DOHH2 (cell line): ENCODE results near the gene SLC12A8.

Source experiments
- H3F3A ChIP-seq: fragments of 200-600 bp; sonication (generic), shearing (Covaris generic); 2 replicates; pipeline ENCODE4 v1.6.0; 2016; ENCODE audit warnings: antibody characterized with exemption, mild to moderate bottlenecking; ENCODE audit not compliant: control insufficient read depth, insufficient read depth
- H3K27ac ChIP-seq: fragments of 200-600 bp; sonication (generic); 2 replicates; pipeline ENCODE4 v1.5.1; 2014; ENCODE audit warnings: low read depth, mild to moderate bottlenecking, low read length, moderate library complexity
- H3K27me3 ChIP-seq: fragments of 200-600 bp; sonication (generic); 2 replicates; pipeline ENCODE4 v1.6.1; 2014; ENCODE audit warnings: mild to moderate bottlenecking, low read length, mixed read lengths; ENCODE audit not compliant: control insufficient read depth
- H3K36me3 ChIP-seq: fragments of 200-600 bp; sonication (generic); 2 replicates; pipeline ENCODE4 v1.6.1; 2014; ENCODE audit warnings: mild to moderate bottlenecking, low read length, moderate library complexity, mixed read lengths; ENCODE audit not compliant: control insufficient read depth
- H3K4me1 ChIP-seq: fragments of 200-600 bp; sonication (generic); 2 replicates; pipeline ENCODE4 v1.6.1; 2014; ENCODE audit warnings: mild to moderate bottlenecking, low read length, mixed read lengths; ENCODE audit not compliant: control insufficient read depth
- H3K4me2 ChIP-seq: fragments of 200-600 bp; sonication (generic); 2 replicates; pipeline ENCODE4 v1.6.0; 2014; ENCODE audit warnings: mild to moderate bottlenecking, low read length, moderate library complexity
- H3K4me3 ChIP-seq: fragments of 200-600 bp; sonication (generic); 2 replicates; pipeline ENCODE4 v1.5.1; 2014; ENCODE audit warnings: mild to moderate bottlenecking, low read length, mixed read lengths
- H3K79me2 ChIP-seq: fragments of 200-600 bp; sonication (generic); 2 replicates; pipeline ENCODE4 v1.6.1; 2014; ENCODE audit warnings: mild to moderate bottlenecking, low read length, mixed read lengths; ENCODE audit not compliant: control insufficient read depth
- H3K9me2 ChIP-seq: fragments of 200-600 bp; sonication (generic); replicated peaks from 2 replicates; pipeline ENCODE4 v1.6.1; 2014; ENCODE audit warnings: mild to moderate bottlenecking, low read length, mixed read lengths; ENCODE audit not compliant: control insufficient read depth
- H3K9me3 ChIP-seq: fragments of 200-600 bp; sonication (generic); 2 replicates; pipeline ENCODE4 v1.6.1; 2014; ENCODE audit warnings: antibody characterized with exemption, low read length, mixed read lengths; ENCODE audit not compliant: control insufficient read depth, insufficient read depth
- H4K20me1 ChIP-seq: fragments of 200-600 bp; sonication (generic); 2 replicates; pipeline ENCODE4 v1.6.0; 2014; ENCODE audit warnings: low read depth, mild to moderate bottlenecking, antibody characterized with exemption, low read length, moderate library complexity; ENCODE audit not compliant: control insufficient read depth, insufficient read depth
- EZH2phosphoT487 ChIP-seq: fragments of 200-600 bp; sonication (generic); IDR thresholded peaks from 2 replicates; pipeline ENCODE4 v1.6.1; 2017; ENCODE audit warnings: borderline replicate concordance, mild to moderate bottlenecking, antibody characterized with exemption, low read length, moderate library complexity, mixed read lengths
- TF ChIP-seq, protein P1 (sequence below): fragments of 200-600 bp; sonication (generic); IDR thresholded peaks from one replicate; pipeline ENCODE4 v1.5.1; 2014; ENCODE audit warnings: antibody characterized with exemption, mild to moderate bottlenecking, low read depth, low read length; ENCODE audit not compliant: poor library complexity, severe bottlenecking

The SLC12A8 gene

DNA sequence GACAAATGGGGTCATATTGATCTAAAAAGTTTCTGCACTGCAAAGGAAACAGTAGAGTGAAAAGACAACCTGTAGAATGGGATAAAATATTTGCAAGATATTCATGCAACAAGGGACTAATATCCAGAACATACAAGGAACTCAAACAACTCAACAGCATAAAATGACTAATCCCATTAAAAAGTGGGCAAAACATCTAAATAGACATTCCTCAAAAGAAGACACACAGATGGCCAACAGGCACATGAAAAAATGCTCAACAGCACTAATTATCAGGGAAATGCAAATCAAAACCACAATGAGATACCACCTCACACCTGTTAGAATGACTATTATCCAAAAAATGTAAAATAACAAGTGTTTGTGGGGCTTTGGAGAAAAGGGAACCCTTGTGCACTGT lies 8.8 kb downstream of the SLC12A8 start:
- H4K20me1 ChIP-seq: no peaks in the 10 kb centered on the region
- TF ChIP-seq, protein P1, sequence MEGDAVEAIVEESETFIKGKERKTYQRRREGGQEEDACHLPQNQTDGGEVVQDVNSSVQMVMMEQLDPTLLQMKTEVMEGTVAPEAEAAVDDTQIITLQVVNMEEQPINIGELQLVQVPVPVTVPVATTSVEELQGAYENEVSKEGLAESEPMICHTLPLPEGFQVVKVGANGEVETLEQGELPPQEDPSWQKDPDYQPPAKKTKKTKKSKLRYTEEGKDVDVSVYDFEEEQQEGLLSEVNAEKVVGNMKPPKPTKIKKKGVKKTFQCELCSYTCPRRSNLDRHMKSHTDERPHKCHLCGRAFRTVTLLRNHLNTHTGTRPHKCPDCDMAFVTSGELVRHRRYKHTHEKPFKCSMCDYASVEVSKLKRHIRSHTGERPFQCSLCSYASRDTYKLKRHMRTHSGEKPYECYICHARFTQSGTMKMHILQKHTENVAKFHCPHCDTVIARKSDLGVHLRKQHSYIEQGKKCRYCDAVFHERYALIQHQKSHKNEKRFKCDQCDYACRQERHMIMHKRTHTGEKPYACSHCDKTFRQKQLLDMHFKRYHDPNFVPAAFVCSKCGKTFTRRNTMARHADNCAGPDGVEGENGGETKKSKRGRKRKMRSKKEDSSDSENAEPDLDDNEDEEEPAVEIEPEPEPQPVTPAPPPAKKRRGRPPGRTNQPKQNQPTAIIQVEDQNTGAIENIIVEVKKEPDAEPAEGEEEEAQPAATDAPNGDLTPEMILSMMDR: no peak
- TF ChIP-seq EZH2phosphoT487: no peak
- H3K79me2 ChIP-seq: no peaks in the 10 kb centered on the region
- H3K9me2 ChIP-seq: no peaks in the 10 kb centered on the region
- no peaks in the 10 kb centered on the region for H3F3A ChIP-seq
- no peaks in the 10 kb centered on the region for H3K36me3 ChIP-seq
- no peak overlapping the region for H3K27ac ChIP-seq
- H3K27me3 ChIP-seq: peaks cover 12% of the 10 kb centered on the region; the same call in 1 of the 2 replicates
- H3K4me1 ChIP-seq: no peaks in the 10 kb centered on the region
- no peak overlapping the region for H3K4me2 ChIP-seq
- no peak overlapping the region for H3K4me3 ChIP-seq
- H3K9me3 ChIP-seq: no peaks in the 10 kb centered on the region

DNA sequence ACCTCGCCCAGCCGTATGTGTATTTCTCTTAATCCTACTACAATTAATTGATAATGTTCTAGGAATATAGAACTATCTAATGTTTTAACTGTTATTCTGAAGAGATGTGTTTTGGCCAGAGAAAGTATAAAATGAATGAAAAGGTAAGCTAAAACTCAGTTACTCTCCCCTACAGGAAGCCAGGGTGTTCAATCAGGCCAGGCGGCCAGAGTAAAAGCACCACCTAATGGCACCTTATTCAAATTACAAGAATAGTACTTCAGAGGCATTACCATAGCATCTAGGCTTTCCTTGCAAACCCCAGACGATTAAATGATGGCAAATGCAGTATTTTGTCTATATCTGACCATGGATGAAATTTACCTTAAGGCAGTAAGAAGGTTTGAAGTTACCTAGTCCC lies 10.4 kb downstream of the SLC12A8 start:
- no peaks in the 10 kb centered on the region for H3K9me3 ChIP-seq
- no peak overlapping the region for H3K27ac ChIP-seq
- no peaks in the 10 kb centered on the region for H4K20me1 ChIP-seq
- TF ChIP-seq EZH2phosphoT487: no peak
- TF ChIP-seq, protein P1: peak; percentile 50
- no peaks in the 10 kb centered on the region for H3K36me3 ChIP-seq
- H3K4me3 ChIP-seq: no peak overlapping the region
- H3K79me2 ChIP-seq: no peaks in the 10 kb centered on the region
- no peaks in the 10 kb centered on the region for H3K9me2 ChIP-seq
- no peaks in the 10 kb centered on the region for H3F3A ChIP-seq
- H3K27me3 ChIP-seq: peaks cover 12% of the 10 kb centered on the region; the same call in 1 of the 2 replicates
- H3K4me1 ChIP-seq: no peaks in the 10 kb centered on the region
- no peak overlapping the region for H3K4me2 ChIP-seq

DNA sequence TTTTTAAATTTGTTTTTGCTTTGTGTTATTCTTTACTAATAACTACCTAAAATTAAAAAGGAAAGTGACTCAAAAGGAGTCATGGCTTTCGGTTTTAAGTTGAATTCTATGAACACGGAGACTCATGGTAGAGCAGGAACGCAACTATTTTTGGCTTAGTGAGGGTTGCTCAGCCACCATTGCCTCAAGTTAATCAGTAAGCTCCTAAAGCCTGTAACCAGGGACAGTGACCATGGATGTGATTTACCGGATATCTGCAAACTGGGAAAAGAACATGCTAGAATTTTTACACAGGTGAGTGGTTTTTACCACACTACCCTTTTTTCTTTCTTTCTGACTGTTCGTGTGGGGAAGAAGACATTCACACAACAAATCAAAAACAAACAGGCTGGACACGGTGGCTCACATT lies 11.8 kb downstream of the SLC12A8 start:
- no peaks in the 10 kb centered on the region for H3K9me3 ChIP-seq
- no peaks in the 10 kb centered on the region for H3K79me2 ChIP-seq
- no peak for TF ChIP-seq EZH2phosphoT487
- TF ChIP-seq, protein P1: no peak
- no peak overlapping the region for H3K4me2 ChIP-seq
- H4K20me1 ChIP-seq: no peaks in the 10 kb centered on the region
- H3K27ac ChIP-seq: no peak overlapping the region
- H3K9me2 ChIP-seq: no peaks in the 10 kb centered on the region
- no peaks in the 10 kb centered on the region for H3K36me3 ChIP-seq
- no peaks in the 10 kb centered on the region for H3F3A ChIP-seq
- peaks cover 12% of the 10 kb centered on the region; the same call in 1 of the 2 replicates for H3K27me3 ChIP-seq
- H3K4me1 ChIP-seq: no peaks in the 10 kb centered on the region
- no peak overlapping the region for H3K4me3 ChIP-seq
